ENCODE data around the gene CCDC194.
A peak's percentile ranks its signal among the peaks of the same experiment; 100 is the strongest.
"Not testable (repeated sequence)": the region's sequence is repeated elsewhere in the genome, so short reads cannot be mapped to it uniquely, and the experiment has no call there.

CCDC194 gene

GRCh38 chr19:17365361-17365760 is 28.6 kb downstream of the CCDC194 start:
- no peak for DNase-seq

GRCh38 chr19:17363852-17364605 is 30.0 kb downstream of the CCDC194 start:
- DNase-seq: not testable (repeated sequence)

- DNase-seq: no peak
These were observed 33.8 kb downstream of the CCDC194 start for GRCh38 chr19:17359905-17360800.

- no peak for DNase-seq
These were observed 35.6 kb downstream of the CCDC194 start for GRCh38 chr19:17358395-17358794.

GRCh38 chr19:17357724-17358123 is 36.3 kb downstream of the CCDC194 start:
- no peak for DNase-seq

GRCh38 chr19:17357078-17357666 is 36.8 kb downstream of the CCDC194 start:
- no peak for DNase-seq

GRCh38 chr19:17353386-17353785 is 40.6 kb downstream of the CCDC194 start:
- no peak for DNase-seq

GRCh38 chr19:17352608-17353280 is 41.3 kb downstream of the CCDC194 start:
- no peak for DNase-seq

GRCh38 chr19:17351815-17352435 is 42.1 kb downstream of the CCDC194 start:
- DNase-seq: no peak

- no peak for DNase-seq
These were observed 45.3 kb downstream of the CCDC194 start for GRCh38 chr19:17348700-17349099.

- no peak for DNase-seq
These were observed 46.1 kb downstream of the CCDC194 start for GRCh38 chr19:17347877-17348276.

- peak; percentile 26 for DNase-seq
These were observed 46.6 kb downstream of the CCDC194 start for GRCh38 chr19:17347361-17347760.

- peak; percentile 58 for DNase-seq
These were observed 47.8 kb downstream of the CCDC194 start for GRCh38 chr19:17346109-17346671.

GRCh38 chr19:17341845-17342244 is 52.2 kb downstream of the CCDC194 start:
- DNase-seq: no peak

GRCh38 chr19:17341386-17341785 is 52.6 kb downstream of the CCDC194 start:
- no peak for DNase-seq

- DNase-seq: no peak
These were observed 53.1 kb downstream of the CCDC194 start for GRCh38 chr19:17340871-17341357.

Measured in GDM1 (cell line).